Cerebellar cortex (tissue), 1 donor: ENCODE measurements around the gene EPHB1.
"Not testable (repeated sequence)": the region's sequence is repeated elsewhere in the genome, so short reads cannot be mapped to it uniquely, and the experiment has no call there.

Source experiments
- DNase-seq: peaks from one replicate; pipeline ENCODE4 v3.0.0-alpha.2; 2015; ENCODE audit warnings: low spot score

EPHB1 gene

DNA sequence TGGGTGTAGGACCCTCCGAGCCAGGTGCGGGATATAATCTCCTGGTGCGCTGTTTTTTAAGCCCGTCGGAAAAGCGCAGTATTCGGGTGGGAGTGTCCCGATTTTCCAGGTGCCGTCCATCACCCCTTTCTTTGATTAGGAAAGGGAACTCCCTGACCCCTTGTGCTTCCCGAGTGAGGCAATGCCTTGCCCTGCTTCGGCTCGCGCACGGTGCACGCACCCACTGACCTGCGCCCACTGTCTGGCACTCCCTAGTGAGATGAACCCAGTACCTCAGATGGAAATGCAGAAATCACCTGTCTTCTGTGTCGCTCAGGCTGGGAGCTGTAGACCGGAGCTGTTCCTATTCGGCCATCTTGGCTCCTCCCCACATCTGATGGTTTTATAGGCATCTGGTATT lies 210.6 kb downstream of the EPHB1 start:
- not testable (repeated sequence) for DNase-seq

- DNase-seq: no peak
Measured at GRCh38 chr3:135007607-135008006, 212.5 kb downstream of the EPHB1 start.

GRCh38 chr3:135008326-135008725 lies 213.3 kb downstream of the EPHB1 start:
- no peak for DNase-seq

DNA sequence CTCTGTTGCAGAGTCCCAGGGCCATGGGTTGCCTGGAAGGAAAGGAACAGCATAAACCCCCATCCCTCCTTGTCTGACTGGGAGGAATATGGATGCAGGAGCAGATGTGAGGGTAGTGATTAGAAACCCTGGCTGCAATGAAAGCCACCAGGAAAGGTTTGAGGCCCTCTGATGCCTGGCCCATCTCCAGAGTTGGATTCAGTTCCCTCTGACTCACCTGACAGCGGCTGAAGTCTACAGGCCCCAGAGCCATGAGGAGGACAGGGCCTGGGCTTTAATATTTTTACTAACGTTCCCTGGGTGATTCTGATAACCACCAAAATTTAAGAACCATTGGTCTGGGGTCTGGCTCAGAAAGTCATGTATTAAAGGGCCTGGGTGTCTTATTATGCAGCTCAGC lies 214.0 kb downstream of the EPHB1 start:
- DNase-seq: no peak

DNA sequence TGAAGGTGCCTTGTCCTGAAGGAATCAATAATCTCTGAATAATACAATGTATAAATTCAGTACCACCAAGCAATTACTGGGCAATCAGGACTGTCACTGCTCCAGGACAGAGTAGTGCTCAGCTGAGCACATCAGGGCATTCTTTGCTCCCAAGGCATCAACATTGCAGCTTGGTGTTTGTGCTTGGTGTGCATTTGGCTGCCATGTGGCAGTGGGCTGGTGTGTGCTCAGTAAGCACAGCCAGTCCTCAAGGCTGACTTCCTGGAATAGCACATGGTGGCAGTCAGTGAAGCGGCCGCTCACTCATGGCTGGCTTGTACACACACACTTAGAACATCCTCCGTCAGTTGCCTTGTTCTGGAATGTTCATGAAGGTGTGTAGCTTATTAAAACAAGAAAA lies 217.0 kb downstream of the EPHB1 start:
- peak; percentile 65 for DNase-seq

GRCh38 chr3:135013206-135013605 lies 218.1 kb downstream of the EPHB1 start:
- no peak for DNase-seq

DNA sequence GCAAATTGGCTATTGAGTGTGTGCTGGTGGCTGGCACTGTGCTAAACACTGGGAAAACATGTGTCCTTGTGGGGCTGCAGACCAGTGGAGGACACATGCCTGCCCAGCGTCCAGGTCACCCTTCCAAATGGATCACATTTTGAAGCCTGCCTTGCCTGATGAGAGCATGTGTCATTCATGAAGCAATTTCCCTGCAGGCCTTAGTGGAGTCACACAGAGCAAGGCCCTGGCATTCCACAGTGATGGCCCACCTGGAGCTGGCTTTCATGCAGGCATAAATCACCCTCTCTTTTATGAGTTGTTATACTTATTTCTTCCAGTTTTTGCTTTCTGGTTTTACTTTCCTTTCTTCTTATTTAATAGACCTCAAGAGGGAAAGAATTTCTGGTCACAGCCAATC lies 219.5 kb downstream of the EPHB1 start:
- DNase-seq: no peak

GRCh38 chr3:135017003-135017893 lies 222.2 kb downstream of the EPHB1 start:
- no peak for DNase-seq

GRCh38 chr3:135018149-135018923 lies 223.3 kb downstream of the EPHB1 start:
- DNase-seq: no peak

- DNase-seq: no peak
Measured at GRCh38 chr3:135020181-135020580, 225.1 kb downstream of the EPHB1 start.

DNA sequence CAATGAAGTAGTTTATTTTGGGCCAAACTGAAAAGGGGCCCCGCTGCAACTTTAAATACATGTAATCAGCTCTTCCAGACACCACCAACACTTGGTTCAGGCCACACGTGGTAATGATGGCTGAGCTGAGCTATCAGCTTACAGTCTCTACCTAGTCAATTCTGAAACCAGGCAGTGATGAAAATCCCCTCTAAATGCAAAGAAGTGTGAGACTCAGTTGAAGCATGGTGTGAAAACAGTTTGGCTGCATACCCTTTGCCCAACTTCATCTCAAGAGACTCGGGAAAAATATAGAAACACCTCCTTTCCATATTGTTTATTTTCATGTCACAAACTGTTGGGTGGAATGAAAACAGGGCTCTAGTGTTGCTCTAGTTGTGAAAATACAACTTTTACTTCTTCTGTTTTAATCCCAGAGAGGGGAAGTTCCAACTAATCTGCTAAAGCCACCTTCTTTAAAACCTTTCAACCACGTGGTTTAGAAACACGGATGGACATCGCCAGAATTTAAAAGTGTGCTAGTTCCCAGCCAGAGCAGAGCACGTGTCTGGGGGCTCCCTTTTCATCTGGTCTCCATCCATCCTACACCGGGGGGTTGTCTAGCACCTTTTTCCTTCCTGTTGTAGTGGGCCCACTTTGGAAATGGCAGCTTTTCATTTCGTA lies 229.1 kb downstream of the EPHB1 start:
- DNase-seq: no peak

DNA sequence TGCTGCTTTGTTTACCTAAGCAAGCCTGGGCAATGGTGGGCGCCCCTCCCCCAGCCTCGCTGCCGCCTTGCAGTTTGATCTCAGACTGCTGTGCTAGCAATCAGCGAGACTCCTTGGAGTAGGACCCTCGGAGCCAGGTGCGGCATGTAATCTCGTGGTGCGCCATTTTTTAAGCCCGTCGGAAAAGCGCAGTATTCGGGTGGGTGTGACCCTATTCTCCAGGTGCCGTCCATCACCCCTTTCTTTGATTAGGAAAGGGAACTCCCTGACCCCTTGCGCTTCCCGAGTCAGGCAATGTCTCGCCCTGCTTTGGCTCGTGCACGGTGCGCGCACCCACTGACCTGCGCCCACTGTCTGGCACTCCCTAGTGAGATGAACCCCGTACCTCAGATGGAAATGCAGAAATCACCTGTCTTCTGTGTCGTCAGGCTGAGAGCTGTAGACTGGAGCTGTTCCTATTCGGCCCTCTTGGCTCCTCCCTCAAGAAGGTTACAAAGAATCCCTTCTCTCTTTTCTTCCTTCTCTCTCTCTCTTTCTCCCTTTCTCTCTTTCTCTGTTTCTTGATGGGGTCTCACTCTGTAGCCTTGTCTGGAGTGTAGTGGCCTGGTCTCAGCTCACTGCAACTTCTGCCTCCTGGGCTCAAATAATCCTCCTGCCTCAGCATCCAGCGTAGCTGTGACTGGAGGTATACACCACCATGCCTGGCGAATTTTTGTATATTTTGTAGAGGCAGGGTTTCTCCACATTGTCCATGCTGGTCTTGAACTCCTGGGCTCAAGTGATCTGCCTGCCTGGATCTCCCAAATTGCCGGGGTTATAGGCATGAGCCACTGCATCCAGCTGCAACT lies 235.9 kb downstream of the EPHB1 start:
- DNase-seq: not testable (repeated sequence)

GRCh38 chr3:135033737-135034136 lies 238.7 kb downstream of the EPHB1 start:
- DNase-seq: no peak

DNA sequence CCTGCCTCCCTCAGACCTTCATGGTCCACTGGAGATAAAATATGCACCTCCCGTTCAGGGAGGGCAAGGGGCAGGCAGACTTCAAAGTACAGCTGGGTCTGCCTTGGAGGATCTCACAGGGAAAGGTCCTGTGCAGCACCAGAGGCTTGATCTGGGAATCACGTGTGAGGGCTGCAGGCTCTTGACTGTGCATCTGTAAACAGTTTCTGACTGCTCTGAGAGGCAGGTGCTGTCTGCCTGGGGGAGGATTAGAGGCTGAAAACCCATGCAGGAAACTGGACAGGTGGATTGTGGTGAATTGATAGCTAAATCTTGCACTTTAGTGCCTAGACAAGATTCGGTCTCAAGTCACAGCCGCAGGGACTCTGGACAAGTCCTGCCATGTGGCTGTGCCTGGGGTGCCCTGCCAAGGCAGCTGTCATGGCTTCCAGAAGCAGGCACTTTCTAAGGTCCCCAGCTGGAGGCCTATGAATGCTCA lies 239.3 kb downstream of the EPHB1 start:
- no peak for DNase-seq

- no peak for DNase-seq
Measured at GRCh38 chr3:135034891-135035440, 239.9 kb downstream of the EPHB1 start.

GRCh38 chr3:135038186-135038585 lies 243.1 kb downstream of the EPHB1 start:
- no peak for DNase-seq

GRCh38 chr3:135039536-135039935 lies 244.5 kb downstream of the EPHB1 start:
- DNase-seq: not testable (repeated sequence)

DNA sequence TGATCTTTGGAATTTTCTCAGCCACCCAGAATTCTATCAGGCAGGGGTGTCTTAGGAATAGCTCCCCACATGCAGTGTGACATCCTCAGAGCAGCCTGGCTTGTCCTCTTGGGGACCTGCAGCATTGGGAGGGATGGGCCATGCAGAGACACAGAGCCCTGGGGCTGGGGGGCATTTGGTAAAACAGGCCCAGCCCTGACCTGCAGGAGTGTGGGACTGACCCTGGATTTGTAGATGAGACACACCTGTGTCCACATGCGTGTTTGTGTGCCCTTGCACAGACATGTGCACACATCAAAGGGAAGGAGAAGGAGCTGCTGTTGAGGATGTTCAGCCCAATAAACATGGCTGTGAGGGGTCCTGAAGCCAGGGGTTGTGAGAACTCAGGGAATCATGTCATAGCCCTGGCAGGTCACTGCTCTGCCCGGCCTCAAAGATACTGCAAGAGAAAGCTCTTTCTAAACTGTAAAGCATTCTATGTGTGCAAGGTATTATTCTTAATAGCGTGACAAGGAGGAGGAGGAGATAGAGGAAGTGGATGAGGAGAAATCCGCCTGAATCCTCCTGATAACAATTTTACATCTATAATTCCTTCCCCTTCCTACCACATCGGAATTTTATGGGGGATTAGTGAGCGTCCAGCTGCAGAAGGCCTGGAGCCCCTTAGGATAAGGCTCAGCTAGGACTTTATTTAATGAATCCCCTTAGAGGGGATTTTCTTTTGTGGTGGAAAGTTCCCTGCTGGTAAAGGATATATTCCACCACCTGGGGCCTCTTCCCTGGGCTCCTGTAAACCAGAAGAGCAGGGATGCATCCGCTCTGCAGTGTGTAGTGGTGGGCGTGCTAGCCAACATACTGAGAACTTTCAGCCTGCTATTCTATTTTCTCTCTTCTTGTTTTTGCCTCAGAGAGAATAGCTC lies 245.5 kb downstream of the EPHB1 start:
- DNase-seq: no peak

GRCh38 chr3:135041601-135042000 lies 246.5 kb downstream of the EPHB1 start:
- DNase-seq: no peak

- DNase-seq: peak; percentile 79
Measured at GRCh38 chr3:135047061-135047460, 252.0 kb downstream of the EPHB1 start.
